Measurements from ENCODE around the gene MLEC. TPM values are rescaled to one million over a fixed set of nuclear protein-coding genes. Genes with fewer than 3 reads are reported as not detected.

MLEC gene
- total and polyA plus RNA-seq, 10 donors: 7.7 to 117 (median 68.9) TPM

DNA sequence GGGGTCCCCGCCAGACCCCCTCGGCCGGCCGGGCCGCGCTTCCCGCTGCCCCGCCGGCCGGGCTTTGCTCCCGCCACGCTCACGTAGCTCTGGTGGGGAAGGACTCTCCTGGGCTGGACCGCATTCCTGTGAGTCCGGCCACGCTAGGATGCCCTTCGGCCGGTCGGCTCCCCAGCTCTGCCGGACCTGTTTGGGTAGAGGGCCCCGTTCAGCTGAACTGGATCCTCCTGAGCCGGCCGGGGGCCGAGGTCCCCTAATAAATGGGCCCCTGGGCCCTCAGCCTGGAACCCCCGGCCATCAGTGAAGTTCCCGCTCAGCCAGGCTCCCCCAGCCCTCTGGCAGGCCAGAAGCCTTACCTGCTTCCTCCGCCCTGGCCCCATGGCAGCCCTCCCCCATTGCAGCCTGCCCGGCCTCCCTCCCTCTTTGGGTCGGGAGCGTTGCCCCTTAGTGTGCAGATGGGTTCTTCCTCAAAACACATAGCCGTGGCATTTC, 23.9 kb downstream of the MLEC start:
- DNase-seq: peak; percentile 87
- Histone ChIP-seq H3K27ac (peak overlapping the region; percentile 68 to 92 (median 86)), H3K27me3 (replicated peaks in 1 of 7) (no peaks in the 10 kb centered on the region), H3K36me3 (peaks cover 0 to 28% (median 21%) of the 10 kb centered on the region in 6 donors), H3K4me1 (peaks cover 15 to 54% (median 39%) of the 10 kb centered on the region in 6 donors), H3K4me3 (peak overlapping the region; percentile 85 to 99 (median 95)), H3K9me3 (no peaks in the 10 kb centered on the region)
- 0 to 1% (median 1%) methylated on average over 10 to 31 of the region's 31 CpGs for WGBS, 5 donors
- TF ChIP-seq POLR2AphosphoS5 (IDR thresholded peaks at IDR 0.05) (peak in 2 of 3 donors; percentile 14 to 20), CTCF (IDR thresholded peaks at IDR 0.05 in 8 of 11, conservative IDR thresholded peaks at IDR 0.05 in 3 of 11) (no peak), POLR2A (IDR thresholded peaks at IDR 0.05) (no peak)
- intact Hi-C loops (cut with DNase I; ENCODE audit: low total_unique reads): loop anchor here (5.0 kb wide), 1 partner anchor 129 kb away; the partner anchor contains the start of gene POP5

GRCh38 chr12:120711411-120711810, 24.5 kb downstream of the MLEC start:
- Histone ChIP-seq H3K9me3 (no peaks in the 10 kb centered on the region), H3K27ac (peak overlapping the region; percentile 68 to 92 (median 86))
- intact Hi-C loops (cut with DNase I; ENCODE audit: low total_unique reads): loop anchor here (5.0 kb wide), 1 partner anchor 129 kb away; the partner anchor contains the start of gene POP5

GRCh38 chr12:120712610-120713009, 25.7 kb downstream of the MLEC start:
- H3K27ac ChIP-seq: no peak overlapping the region
- H3K4me3 ChIP-seq: no peak overlapping the region
- 83 to 89% (median 85%) methylated on average over 6 of the region's 6 CpGs for WGBS, 5 donors
- H3K27me3 ChIP-seq (replicated peaks in 1 of 7): no peaks in the 10 kb centered on the region
- peaks cover 15 to 54% (median 39%) of the 10 kb centered on the region in 6 donors for H3K4me1 ChIP-seq
- peaks cover 6 to 45% (median 36%) of the 10 kb centered on the region in 6 donors for H3K36me3 ChIP-seq
- no peaks in the 10 kb centered on the region for H3K9me3 ChIP-seq
- intact Hi-C loops (cut with DNase I; ENCODE audit: low total_unique reads): loop anchor here (5.0 kb wide), 1 partner anchor 130 kb away; the partner anchor contains the start of gene POP5
- no peak for DNase-seq
- TF ChIP-seq POLR2AphosphoS5 (IDR thresholded peaks at IDR 0.05) (no peak), CTCF (IDR thresholded peaks at IDR 0.05 in 8 of 11, conservative IDR thresholded peaks at IDR 0.05 in 3 of 11) (no peak), POLR2A (IDR thresholded peaks at IDR 0.05) (no peak)

More at GRCh38 chr12:120711411-120711810, 24.5 kb downstream of the MLEC start:
- Histone ChIP-seq H3K27me3 (replicated peaks in 1 of 7) (no peaks in the 10 kb centered on the region), H3K4me1 (peaks cover 15 to 54% (median 39%) of the 10 kb centered on the region in 6 donors), H3K36me3 (peaks cover under 1 to 33% (median 26%) of the 10 kb centered on the region in 6 donors), H3K4me3 (peak overlapping the region; percentile 85 to 99 (median 95))
- no peak for TF ChIP-seq CTCF (IDR thresholded peaks at IDR 0.05 in 8 of 11, conservative IDR thresholded peaks at IDR 0.05 in 3 of 11)
- no peak for TF ChIP-seq POLR2AphosphoS5 (IDR thresholded peaks at IDR 0.05)
- DNase-seq: no peak
- 39 to 48% (median 42%) methylated on average over 6 of the region's 6 CpGs for WGBS, 5 donors

GRCh38 chr12:120713861-120714482, 27.0 kb downstream of the MLEC start:
- TF ChIP-seq POLR2A (IDR thresholded peaks at IDR 0.05) (no peak), POLR2AphosphoS5 (IDR thresholded peaks at IDR 0.05) (no peak), CTCF (IDR thresholded peaks at IDR 0.05 in 8 of 11, conservative IDR thresholded peaks at IDR 0.05 in 3 of 11) (peak; percentile 63 to 88 (median 86))
- Histone ChIP-seq H3K4me3 (no peak overlapping the region), H3K27ac (peak overlapping the region in 3 of 8 donors; percentile 5 to 42 (median 35)), H3K4me1 (peaks cover 15 to 51% (median 39%) of the 10 kb centered on the region in 6 donors), H3K9me3 (no peaks in the 10 kb centered on the region), H3K36me3 (peaks cover 6 to 59% (median 50%) of the 10 kb centered on the region in 6 donors), H3K27me3 (replicated peaks in 1 of 7) (no peaks in the 10 kb centered on the region)
- no peak for DNase-seq
- 19 to 24% (median 23%) methylated on average over 4 of the region's 4 CpGs for WGBS, 5 donors
- intact Hi-C loops (cut with DNase I; ENCODE audit: low total_unique reads): loop anchor here (2.0 to 5.0 kb wide), 2 partner anchors 67 to 132 kb away; partner anchors contain the start of gene POP5
